DOHH2 (cell line): ENCODE measurements around the gene MGAT4C.

Source experiments
- H3F3A ChIP-seq: fragments of 200-600 bp; sonication (generic), shearing (Covaris generic); 2 replicates; pipeline ENCODE4 v1.6.0; 2016; ENCODE audit warnings: antibody characterized with exemption, mild to moderate bottlenecking; ENCODE audit not compliant: control insufficient read depth, insufficient read depth
- H3K27ac ChIP-seq: fragments of 200-600 bp; sonication (generic); 2 replicates; pipeline ENCODE4 v1.5.1; 2014; ENCODE audit warnings: low read depth, mild to moderate bottlenecking, low read length, moderate library complexity
- H3K27me3 ChIP-seq: fragments of 200-600 bp; sonication (generic); 2 replicates; pipeline ENCODE4 v1.6.1; 2014; ENCODE audit warnings: mild to moderate bottlenecking, low read length, mixed read lengths; ENCODE audit not compliant: control insufficient read depth
- H3K36me3 ChIP-seq: fragments of 200-600 bp; sonication (generic); 2 replicates; pipeline ENCODE4 v1.6.1; 2014; ENCODE audit warnings: mild to moderate bottlenecking, low read length, moderate library complexity, mixed read lengths; ENCODE audit not compliant: control insufficient read depth
- H3K4me1 ChIP-seq: fragments of 200-600 bp; sonication (generic); 2 replicates; pipeline ENCODE4 v1.6.1; 2014; ENCODE audit warnings: mild to moderate bottlenecking, low read length, mixed read lengths; ENCODE audit not compliant: control insufficient read depth
- H3K4me2 ChIP-seq: fragments of 200-600 bp; sonication (generic); 2 replicates; pipeline ENCODE4 v1.6.0; 2014; ENCODE audit warnings: mild to moderate bottlenecking, low read length, moderate library complexity
- H3K4me3 ChIP-seq: fragments of 200-600 bp; sonication (generic); 2 replicates; pipeline ENCODE4 v1.5.1; 2014; ENCODE audit warnings: mild to moderate bottlenecking, low read length, mixed read lengths
- H3K79me2 ChIP-seq: fragments of 200-600 bp; sonication (generic); 2 replicates; pipeline ENCODE4 v1.6.1; 2014; ENCODE audit warnings: mild to moderate bottlenecking, low read length, mixed read lengths; ENCODE audit not compliant: control insufficient read depth
- H3K9me2 ChIP-seq: fragments of 200-600 bp; sonication (generic); replicated peaks from 2 replicates; pipeline ENCODE4 v1.6.1; 2014; ENCODE audit warnings: mild to moderate bottlenecking, low read length, mixed read lengths; ENCODE audit not compliant: control insufficient read depth
- H3K9me3 ChIP-seq: fragments of 200-600 bp; sonication (generic); 2 replicates; pipeline ENCODE4 v1.6.1; 2014; ENCODE audit warnings: antibody characterized with exemption, low read length, mixed read lengths; ENCODE audit not compliant: control insufficient read depth, insufficient read depth
- H4K20me1 ChIP-seq: fragments of 200-600 bp; sonication (generic); 2 replicates; pipeline ENCODE4 v1.6.0; 2014; ENCODE audit warnings: low read depth, mild to moderate bottlenecking, antibody characterized with exemption, low read length, moderate library complexity; ENCODE audit not compliant: control insufficient read depth, insufficient read depth
- EZH2phosphoT487 ChIP-seq: fragments of 200-600 bp; sonication (generic); IDR thresholded peaks from 2 replicates; pipeline ENCODE4 v1.6.1; 2017; ENCODE audit warnings: borderline replicate concordance, mild to moderate bottlenecking, antibody characterized with exemption, low read length, moderate library complexity, mixed read lengths
- TF ChIP-seq, protein P1 (sequence below): fragments of 200-600 bp; sonication (generic); IDR thresholded peaks from one replicate; pipeline ENCODE4 v1.5.1; 2014; ENCODE audit warnings: antibody characterized with exemption, mild to moderate bottlenecking, low read depth, low read length; ENCODE audit not compliant: poor library complexity, severe bottlenecking

The MGAT4C gene

DNA sequence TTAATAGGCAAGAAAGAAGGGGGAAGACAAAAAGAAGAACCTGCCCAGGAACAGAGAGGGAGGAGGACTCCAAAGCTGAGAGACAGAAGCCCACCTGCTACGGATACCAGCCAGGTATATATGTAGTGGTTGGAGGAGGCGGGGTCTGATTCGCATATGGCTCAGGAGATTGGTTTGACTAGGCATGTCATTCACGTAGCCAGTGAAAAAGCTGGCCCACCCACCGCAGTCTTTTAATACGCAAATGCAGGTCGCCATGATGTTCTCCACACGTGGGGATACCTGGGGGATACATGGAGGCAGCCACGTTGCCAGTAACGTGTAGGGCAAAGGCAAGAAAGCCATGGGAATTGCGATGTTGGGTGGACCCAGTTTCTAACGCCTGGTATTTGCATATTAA lies 308.9 kb downstream of the MGAT4C start:
- Histone ChIP-seq H3K9me2 (no peaks in the 10 kb centered on the region), H3K36me3 (no peaks in the 10 kb centered on the region), H3K79me2 (no peaks in the 10 kb centered on the region), H3K4me2 (no peak overlapping the region), H3K27me3 (no peaks in the 10 kb centered on the region), H3K4me3 (no peak overlapping the region), H3K9me3 (no peaks in the 10 kb centered on the region), H3K4me1 (no peaks in the 10 kb centered on the region), H3F3A (no peaks in the 10 kb centered on the region), H4K20me1 (no peaks in the 10 kb centered on the region), H3K27ac (no peak overlapping the region)
- TF ChIP-seq, protein P1, sequence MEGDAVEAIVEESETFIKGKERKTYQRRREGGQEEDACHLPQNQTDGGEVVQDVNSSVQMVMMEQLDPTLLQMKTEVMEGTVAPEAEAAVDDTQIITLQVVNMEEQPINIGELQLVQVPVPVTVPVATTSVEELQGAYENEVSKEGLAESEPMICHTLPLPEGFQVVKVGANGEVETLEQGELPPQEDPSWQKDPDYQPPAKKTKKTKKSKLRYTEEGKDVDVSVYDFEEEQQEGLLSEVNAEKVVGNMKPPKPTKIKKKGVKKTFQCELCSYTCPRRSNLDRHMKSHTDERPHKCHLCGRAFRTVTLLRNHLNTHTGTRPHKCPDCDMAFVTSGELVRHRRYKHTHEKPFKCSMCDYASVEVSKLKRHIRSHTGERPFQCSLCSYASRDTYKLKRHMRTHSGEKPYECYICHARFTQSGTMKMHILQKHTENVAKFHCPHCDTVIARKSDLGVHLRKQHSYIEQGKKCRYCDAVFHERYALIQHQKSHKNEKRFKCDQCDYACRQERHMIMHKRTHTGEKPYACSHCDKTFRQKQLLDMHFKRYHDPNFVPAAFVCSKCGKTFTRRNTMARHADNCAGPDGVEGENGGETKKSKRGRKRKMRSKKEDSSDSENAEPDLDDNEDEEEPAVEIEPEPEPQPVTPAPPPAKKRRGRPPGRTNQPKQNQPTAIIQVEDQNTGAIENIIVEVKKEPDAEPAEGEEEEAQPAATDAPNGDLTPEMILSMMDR: no peak
- TF ChIP-seq EZH2phosphoT487: no peak

DNA sequence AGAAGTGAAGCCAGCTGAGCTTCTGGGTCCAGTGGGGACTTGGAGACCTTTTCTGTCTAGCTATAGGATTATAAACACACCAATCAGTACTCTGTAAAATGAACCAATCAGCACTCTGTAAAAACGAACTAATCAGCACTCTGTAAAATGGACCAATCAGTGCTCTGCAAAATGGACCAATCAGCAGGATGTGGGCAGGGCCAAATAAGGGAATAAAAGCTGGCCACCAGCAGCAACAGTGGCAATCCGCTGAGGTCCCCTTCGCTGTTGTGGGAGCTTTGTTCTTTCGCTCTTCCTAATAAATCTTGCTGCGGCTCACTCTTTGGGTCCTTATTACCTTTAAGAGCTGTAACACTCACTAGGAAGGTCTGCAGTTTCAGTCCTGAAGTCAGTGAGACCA lies 309.8 kb downstream of the MGAT4C start:
- H3K4me2 ChIP-seq: no peak overlapping the region
- no peaks in the 10 kb centered on the region for H3K79me2 ChIP-seq

DNA sequence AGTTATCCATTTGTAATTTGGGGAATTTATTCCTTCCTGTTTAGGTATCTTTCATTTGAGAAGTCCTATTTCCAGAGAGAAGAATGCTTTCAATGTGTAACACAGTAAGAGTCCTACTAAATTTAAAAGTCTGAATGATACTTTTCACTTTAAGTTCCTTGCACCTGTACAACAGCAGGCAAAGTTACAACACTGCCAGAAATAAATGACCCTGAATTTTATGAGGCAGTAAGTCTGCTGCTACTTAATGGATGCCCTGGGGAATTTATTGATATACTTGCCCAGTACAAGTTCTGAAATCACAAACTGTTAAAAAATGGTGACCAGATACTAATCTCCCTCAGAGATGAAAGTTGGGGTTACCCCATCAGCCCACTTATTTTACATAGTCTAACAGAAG lies 329.0 kb downstream of the MGAT4C start:
- no peaks in the 10 kb centered on the region for H4K20me1 ChIP-seq
- no peaks in the 10 kb centered on the region for H3K4me1 ChIP-seq
- no peaks in the 10 kb centered on the region for H3K79me2 ChIP-seq
- H3K9me2 ChIP-seq: no peaks in the 10 kb centered on the region
- no peak overlapping the region for H3K4me3 ChIP-seq
- no peaks in the 10 kb centered on the region for H3K27me3 ChIP-seq
- H3F3A ChIP-seq: no peaks in the 10 kb centered on the region
- no peak overlapping the region for H3K4me2 ChIP-seq
- no peaks in the 10 kb centered on the region for H3K9me3 ChIP-seq
- H3K36me3 ChIP-seq: no peaks in the 10 kb centered on the region
- H3K27ac ChIP-seq: no peak overlapping the region
- no peak for TF ChIP-seq EZH2phosphoT487
- TF ChIP-seq, protein P1: no peak

More for the DNA sequence above, 309.8 kb downstream of the MGAT4C start:
- Histone ChIP-seq H3K4me1 (no peaks in the 10 kb centered on the region), H4K20me1 (no peaks in the 10 kb centered on the region), H3K9me2 (no peaks in the 10 kb centered on the region), H3K27me3 (no peaks in the 10 kb centered on the region), H3K36me3 (no peaks in the 10 kb centered on the region), H3K4me3 (no peak overlapping the region), H3K27ac (no peak overlapping the region), H3K9me3 (no peaks in the 10 kb centered on the region), H3F3A (no peaks in the 10 kb centered on the region)
- TF ChIP-seq, protein P1: no peak
- no peak for TF ChIP-seq EZH2phosphoT487

DNA sequence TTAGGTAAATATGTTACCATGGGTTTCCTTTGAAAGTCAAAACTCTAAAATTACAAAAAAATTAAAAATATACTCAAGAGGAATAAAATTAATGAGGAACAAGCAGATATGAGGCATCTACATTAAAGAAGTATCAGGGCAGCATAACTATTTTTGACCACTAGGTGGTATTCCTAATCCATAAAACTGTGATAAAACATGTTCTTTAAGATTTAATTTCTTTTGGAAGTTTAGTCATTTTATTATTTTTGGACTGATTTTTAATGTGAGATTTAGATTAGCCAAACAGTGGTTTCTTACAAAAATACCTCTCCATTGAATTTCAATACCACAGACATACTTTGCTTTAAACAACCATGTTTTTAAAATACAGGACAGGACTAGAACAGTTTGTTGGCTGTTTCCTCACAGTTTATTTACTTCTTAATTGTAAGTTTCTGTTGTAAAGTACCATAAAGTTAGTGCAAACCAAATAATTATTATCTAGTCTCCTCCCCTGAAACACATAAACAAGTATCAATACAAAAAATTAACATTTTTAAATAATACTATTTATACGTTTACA lies 332.3 kb downstream of the MGAT4C start:
- Histone ChIP-seq H3K36me3 (no peaks in the 10 kb centered on the region), H3K4me1 (no peaks in the 10 kb centered on the region), H3K27me3 (no peaks in the 10 kb centered on the region), H3K9me3 (no peaks in the 10 kb centered on the region), H3K27ac (no peak overlapping the region), H3K4me3 (no peak overlapping the region), H3K79me2 (no peaks in the 10 kb centered on the region), H4K20me1 (no peaks in the 10 kb centered on the region), H3K9me2 (no peaks in the 10 kb centered on the region), H3F3A (no peaks in the 10 kb centered on the region), H3K4me2 (no peak overlapping the region)
- no peak for TF ChIP-seq EZH2phosphoT487
- TF ChIP-seq, protein P1: peak; percentile 63
